NCI-H446 (cell line): ENCODE measurements around the gene METTL24.
"Not testable (repeated sequence)": the region's sequence is repeated elsewhere in the genome, so short reads cannot be mapped to it uniquely, and the experiment has no call there.

Experiments used
- DNase-seq, 2 experiments: peaks; one replicate each; lab custom pipeline; 2025; lab: John Stamatoyannopoulos, UW

Gene METTL24

GRCh38 chr6:110360676-110361075, 2.5 kb upstream of the METTL24 start:
- DNase-seq = no peak

GRCh38 chr6:110359556-110359955, 1.4 kb upstream of the METTL24 start:
- no peak for DNase-seq

- DNase-seq = no peak
Observed at GRCh38 chr6:110358553-110359160, 508 bp upstream of the METTL24 start.

- DNase-seq = no peak
Observed at GRCh38 chr6:110357298-110357663, 868 bp downstream of the METTL24 start.

GRCh38 chr6:110356778-110357177, 1.4 kb downstream of the METTL24 start:
- DNase-seq = no peak

GRCh38 chr6:110355727-110356126, 2.4 kb downstream of the METTL24 start:
- DNase-seq = no peak

- DNase-seq = no peak
Observed at GRCh38 chr6:110355022-110355421, 3.1 kb downstream of the METTL24 start.

GRCh38 chr6:110354153-110354552, 4.0 kb downstream of the METTL24 start:
- DNase-seq = no peak

GRCh38 chr6:110353457-110354001, 4.6 kb downstream of the METTL24 start:
- DNase-seq = no peak

GRCh38 chr6:110352563-110353262, 5.4 kb downstream of the METTL24 start:
- no peak for DNase-seq

GRCh38 chr6:110351986-110352385, 6.2 kb downstream of the METTL24 start:
- no peak for DNase-seq

GRCh38 chr6:110351546-110351945, 6.6 kb downstream of the METTL24 start:
- DNase-seq = no peak

GRCh38 chr6:110350593-110350992, 7.6 kb downstream of the METTL24 start:
- not testable (repeated sequence) for DNase-seq

- DNase-seq = no peak
Observed at GRCh38 chr6:110348961-110349690, 9.0 kb downstream of the METTL24 start.

GRCh38 chr6:110345025-110345424, 13.1 kb downstream of the METTL24 start:
- DNase-seq = no peak

- no peak for DNase-seq
Observed at GRCh38 chr6:110342759-110343158, 15.4 kb downstream of the METTL24 start.

GRCh38 chr6:110341663-110342596, 16.2 kb downstream of the METTL24 start:
- DNase-seq = no peak

GRCh38 chr6:110341067-110341466, 17.1 kb downstream of the METTL24 start:
- no peak for DNase-seq

GRCh38 chr6:110340392-110340965, 17.7 kb downstream of the METTL24 start:
- DNase-seq = no peak

GRCh38 chr6:110338820-110339470, 19.2 kb downstream of the METTL24 start:
- no peak for DNase-seq

- DNase-seq = no peak
Observed at GRCh38 chr6:110337486-110337885, 20.7 kb downstream of the METTL24 start.
